GM10248 (cell line): Measurements from ENCODE around the gene PTPRR.
A peak's percentile ranks its signal among the peaks of the same experiment; 100 is the strongest.

Experiments used
- CTCF ChIA-PET: fragments of 300-600 bp; sonication (Branson Sonifier 250); formaldehyde crosslinking; extraction: SDS; loops from one replicate; lab custom pipeline; 2021; ENCODE audit warnings: antibody characterized with exemption; lab: Yijun Ruan, JAX
- POLR2A ChIA-PET: fragments of 350-650 bp; sonication (Branson Sonifier 250); formaldehyde crosslinking; extraction: SDS; loops from one replicate; lab custom pipeline; 2020; ENCODE audit warnings: antibody characterized with exemption; lab: Yijun Ruan, JAX
- DNase-seq: peaks from one replicate; pipeline ENCODE4 v3.0.0; 2012; ENCODE audit errors: extremely low spot score
- TF ChIP-seq, protein P1 (sequence below): IDR thresholded peaks from 2 replicates; pipeline ENCODE4 v1.5.1; 2012; ENCODE audit warnings: mild to moderate bottlenecking, low read depth; ENCODE audit errors: extremely low read depth, missing control alignments, control extremely low read depth

The PTPRR gene

GRCh38 chr12:70722584-70723343 lies 197.8 kb downstream of the PTPRR start:
- TF ChIP-seq, protein P1, sequence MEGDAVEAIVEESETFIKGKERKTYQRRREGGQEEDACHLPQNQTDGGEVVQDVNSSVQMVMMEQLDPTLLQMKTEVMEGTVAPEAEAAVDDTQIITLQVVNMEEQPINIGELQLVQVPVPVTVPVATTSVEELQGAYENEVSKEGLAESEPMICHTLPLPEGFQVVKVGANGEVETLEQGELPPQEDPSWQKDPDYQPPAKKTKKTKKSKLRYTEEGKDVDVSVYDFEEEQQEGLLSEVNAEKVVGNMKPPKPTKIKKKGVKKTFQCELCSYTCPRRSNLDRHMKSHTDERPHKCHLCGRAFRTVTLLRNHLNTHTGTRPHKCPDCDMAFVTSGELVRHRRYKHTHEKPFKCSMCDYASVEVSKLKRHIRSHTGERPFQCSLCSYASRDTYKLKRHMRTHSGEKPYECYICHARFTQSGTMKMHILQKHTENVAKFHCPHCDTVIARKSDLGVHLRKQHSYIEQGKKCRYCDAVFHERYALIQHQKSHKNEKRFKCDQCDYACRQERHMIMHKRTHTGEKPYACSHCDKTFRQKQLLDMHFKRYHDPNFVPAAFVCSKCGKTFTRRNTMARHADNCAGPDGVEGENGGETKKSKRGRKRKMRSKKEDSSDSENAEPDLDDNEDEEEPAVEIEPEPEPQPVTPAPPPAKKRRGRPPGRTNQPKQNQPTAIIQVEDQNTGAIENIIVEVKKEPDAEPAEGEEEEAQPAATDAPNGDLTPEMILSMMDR = no peak
- ChIA-PET CTCF (interaction anchor here (1.1 to 7.9 kb wide), 3 partner anchors 11 to 843 kb away, joined by 3 to 63 read pairs (median 5); no protein-coding TSS in a partner anchor), POLR2A (no interaction called here)
- DNase-seq = no peak

DNA sequence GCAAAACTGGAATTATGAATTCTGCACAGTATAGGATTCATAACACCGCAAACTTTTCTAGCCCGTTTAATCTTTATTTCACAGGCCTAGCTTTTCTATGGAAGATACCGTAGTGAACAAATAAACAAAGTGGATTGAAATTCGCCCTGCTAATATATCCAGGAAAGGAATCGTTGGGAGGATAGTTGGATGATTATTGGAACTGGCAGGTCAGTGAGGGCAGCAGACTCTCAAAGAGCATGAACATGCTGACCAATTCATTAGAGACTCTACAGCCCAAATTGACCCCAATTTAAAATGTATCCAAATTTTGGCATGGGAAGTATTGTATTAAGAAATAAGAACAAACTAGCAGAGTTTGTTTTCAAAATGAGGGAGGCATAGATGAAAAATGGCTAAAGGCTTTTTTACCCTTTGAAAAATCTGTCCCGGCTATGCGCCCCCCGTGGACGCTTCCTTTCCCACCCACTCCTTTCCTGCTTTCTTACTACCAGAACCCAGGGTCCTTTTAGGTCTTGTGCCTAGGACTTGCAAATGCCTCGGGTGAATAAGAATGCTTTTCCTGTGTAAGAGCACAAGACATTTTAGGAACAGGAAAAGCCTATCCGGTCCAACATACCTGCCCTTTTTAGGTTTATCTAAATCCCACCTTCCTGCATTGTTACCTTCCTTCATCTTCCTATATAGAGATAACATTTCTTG lies 198.7 kb downstream of the PTPRR start:
- POLR2A ChIA-PET = no interaction called here
- TF ChIP-seq, protein P1 = no peak
- no peak for DNase-seq
- CTCF ChIA-PET = interaction anchor here (1.1 to 7.9 kb wide), 8 partner anchors 8 to 842 kb away, joined by 3 to 63 read pairs (median 4); no protein-coding TSS in a partner anchor

- ChIA-PET CTCF (interaction anchor here (1.0 to 7.9 kb wide), 9 partner anchors 9 to 842 kb away, joined by 3 to 63 read pairs (median 4); no protein-coding TSS in a partner anchor), POLR2A (no interaction called here)
- DNase-seq = no peak
- TF ChIP-seq, protein P1 = no peak
These were observed 199.3 kb downstream of the PTPRR start for GRCh38 chr12:70721216-70721615.

- ChIA-PET CTCF (interaction anchor here (0.6 to 7.9 kb wide), 11 partner anchors 9 to 840 kb away, joined by 3 to 63 read pairs (median 5); no protein-coding TSS in a partner anchor), POLR2A (no interaction called here)
- TF ChIP-seq, protein P1 = peak; percentile 91
- peak; percentile 30 for DNase-seq
These were observed 200.7 kb downstream of the PTPRR start for GRCh38 chr12:70719672-70720420.

DNA sequence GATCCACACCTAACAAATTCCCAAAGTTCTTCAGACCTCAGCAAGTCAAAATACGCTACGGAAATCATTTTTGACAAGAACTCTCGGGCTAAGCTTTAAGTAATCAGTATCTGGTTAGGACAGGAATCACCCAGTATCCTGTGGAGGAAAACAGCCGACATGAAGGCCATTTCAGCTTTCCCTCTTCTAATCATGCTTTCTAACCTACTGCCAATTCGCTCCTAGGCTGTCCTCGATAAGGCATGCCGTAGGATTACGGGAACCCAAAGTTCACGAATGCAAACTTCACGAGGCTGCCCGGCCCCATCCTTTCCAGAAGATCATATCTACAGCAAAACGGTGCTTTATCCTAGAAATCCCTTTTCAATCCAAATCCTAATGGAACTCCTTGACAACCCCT lies 201.5 kb downstream of the PTPRR start:
- TF ChIP-seq, protein P1 = no peak
- no peak for DNase-seq
- ChIA-PET POLR2A (no interaction called here), CTCF (interaction anchor here (0.6 to 7.9 kb wide), 9 partner anchors 9 to 840 kb away, joined by 3 to 63 read pairs (median 5); no protein-coding TSS in a partner anchor)

DNA sequence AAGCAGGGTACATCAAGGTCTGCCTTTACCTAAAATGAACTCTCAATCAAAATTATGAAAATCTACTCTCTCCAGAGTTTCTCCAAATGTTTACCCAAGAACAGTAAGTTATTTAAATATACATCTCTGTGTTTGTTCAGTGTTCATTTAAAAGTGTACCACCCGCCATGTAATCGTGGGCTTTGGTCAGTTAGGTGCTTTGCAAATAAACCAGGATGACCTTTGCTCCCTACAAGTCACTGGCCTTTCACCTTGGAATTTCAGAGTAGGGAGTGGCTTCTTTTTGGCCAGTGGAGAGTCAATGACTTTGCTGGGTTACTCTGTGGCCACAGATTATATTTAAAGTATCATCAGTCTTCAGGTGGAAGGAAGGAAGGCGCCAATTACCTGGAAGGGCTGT lies 208.7 kb downstream of the PTPRR start:
- DNase-seq = no peak
- TF ChIP-seq, protein P1 = no peak
- ChIA-PET CTCF (no interaction called here), POLR2A (no interaction called here)
